ENCODE data around the gene AKNA. TPM values are rescaled to one million over a fixed set of nuclear protein-coding genes. Genes with fewer than 3 reads are reported as not detected.

The AKNA gene
- total RNA-seq, 1 donor from 2014 or later, result 5.4 TPM

- DNase-seq (ENCODE audit: low read depth, low spot score), result no peak
Observed at GRCh38 chr9:114363424-114363823, 24.4 kb downstream of the AKNA start.

- DNase-seq (ENCODE audit: low read depth, low spot score), result no peak
Observed at GRCh38 chr9:114362394-114362793, 25.4 kb downstream of the AKNA start.

- DNase-seq (ENCODE audit: low read depth, low spot score), result no peak
Observed at GRCh38 chr9:114361542-114361941, 26.2 kb downstream of the AKNA start.

- DNase-seq (ENCODE audit: low read depth, low spot score), result no peak
Observed at GRCh38 chr9:114359801-114360200, 28.0 kb downstream of the AKNA start.

- DNase-seq (ENCODE audit: low read depth, low spot score), result no peak
Observed at GRCh38 chr9:114357911-114358328, 29.9 kb downstream of the AKNA start.

GRCh38 chr9:114357360-114357759, 30.4 kb downstream of the AKNA start:
- DNase-seq (ENCODE audit: low read depth, low spot score), result no peak

GRCh38 chr9:114356792-114357191, 31.0 kb downstream of the AKNA start:
- no peak for DNase-seq (ENCODE audit: low read depth, low spot score)

GRCh38 chr9:114355821-114356220, 32.0 kb downstream of the AKNA start:
- no peak for DNase-seq (ENCODE audit: low read depth, low spot score)

GRCh38 chr9:114351932-114352331, 35.9 kb downstream of the AKNA start:
- no peak for DNase-seq (ENCODE audit: low read depth, low spot score)

- DNase-seq (ENCODE audit: low read depth, low spot score), result no peak
Observed at GRCh38 chr9:114350636-114351401, 37.0 kb downstream of the AKNA start.

GRCh38 chr9:114349713-114350480, 37.9 kb downstream of the AKNA start:
- DNase-seq (ENCODE audit: low read depth, low spot score), result no peak

- DNase-seq (ENCODE audit: low read depth, low spot score), result peak; percentile 29
Observed at GRCh38 chr9:114348906-114349482, 38.8 kb downstream of the AKNA start.

- no peak for DNase-seq (ENCODE audit: low read depth, low spot score)
Observed at GRCh38 chr9:114348261-114348905, 39.4 kb downstream of the AKNA start.

- no peak for DNase-seq (ENCODE audit: low read depth, low spot score)
Observed at GRCh38 chr9:114347675-114348074, 40.1 kb downstream of the AKNA start.

GRCh38 chr9:114346146-114346545, 41.6 kb downstream of the AKNA start:
- DNase-seq (ENCODE audit: low read depth, low spot score), result no peak

GRCh38 chr9:114345493-114346065, 42.2 kb downstream of the AKNA start:
- no peak for DNase-seq (ENCODE audit: low read depth, low spot score)

GRCh38 chr9:114344692-114345091, 43.1 kb downstream of the AKNA start:
- DNase-seq (ENCODE audit: low read depth, low spot score), result no peak

- DNase-seq (ENCODE audit: low read depth, low spot score), result no peak
Observed at GRCh38 chr9:114344188-114344566, 43.6 kb downstream of the AKNA start.

- no peak for DNase-seq (ENCODE audit: low read depth, low spot score)
Observed at GRCh38 chr9:114343471-114344187, 44.2 kb downstream of the AKNA start.

- DNase-seq (ENCODE audit: low read depth, low spot score), result no peak
Observed at GRCh38 chr9:114342755-114343440, 44.9 kb downstream of the AKNA start.
